Keratinocyte (primary cell): ENCODE measurements around the gene ZMYM5. TPM values are rescaled to one million over a fixed set of nuclear protein-coding genes. Genes with fewer than 3 reads are reported as not detected.
A peak's percentile ranks its signal among the peaks of the same experiment; 100 is the strongest.
"Not testable (repeated sequence)": the region's sequence is repeated elsewhere in the genome, so short reads cannot be mapped to it uniquely, and the experiment has no call there.

Experiments used
- DNase-seq: peaks from one replicate; pipeline ENCODE4 v3.0.0-alpha.2; 2011; ENCODE audit warnings: low read depth, missing footprints, low spot score
- FAIRE-seq: peaks from 2 replicates; lab custom pipeline; 2011; peaks lifted over from hg19 to GRCh38; lab: Jason Lieb, UNC
- H2AFZ ChIP-seq: 2 replicates; pipeline ENCODE4 v1.6.0; 2012; ENCODE audit warnings: low read length, control low read depth, inconsistent platforms; ENCODE audit not compliant: control insufficient read depth
- H3K27ac ChIP-seq: 2 replicates; pipeline ENCODE4 v1.5.1; 2011; ENCODE audit warnings: low read length; ENCODE audit not compliant: control insufficient read depth, insufficient read depth
- H3K27me3 ChIP-seq: 3 replicates; pipeline ENCODE4 v1.6.0; 2011; ENCODE audit warnings: low read length; ENCODE audit not compliant: control insufficient read depth, insufficient read depth; ENCODE audit errors: extremely low read depth
- H3K36me3 ChIP-seq, 2 experiments: 2 replicates in 1 of 2; 3 replicates in 1 of 2; pipeline ENCODE4 v1.5.1; 2011; ENCODE audit warnings: low read length in 2 of 2, mild to moderate bottlenecking in 1 of 2; ENCODE audit not compliant: control insufficient read depth in 2 of 2, insufficient read depth in 2 of 2; ENCODE audit errors: extremely low read depth in 1 of 2
- H3K4me1 ChIP-seq: 3 replicates; pipeline ENCODE4 v1.5.1; 2011; ENCODE audit warnings: low read length; ENCODE audit not compliant: control insufficient read depth, insufficient read depth; ENCODE audit errors: extremely low read depth
- H3K4me2 ChIP-seq: 3 replicates; pipeline ENCODE4 v1.6.0; 2011; ENCODE audit warnings: low read depth, low read length; ENCODE audit not compliant: control insufficient read depth, insufficient read depth; ENCODE audit errors: extremely low read depth
- H3K4me3 ChIP-seq, 3 experiments: fragments of 200-600 bp in 1 of 3; sonication (generic) in 1 of 3; 2 replicates in 2 of 3; 3 replicates in 1 of 3; pipeline ENCODE4 v1.5.1; 2011 to 2016; ENCODE audit warnings: low read length in 3 of 3, mild to moderate bottlenecking in 3 of 3, control low read depth in 2 of 3, inconsistent platforms in 1 of 3, low read depth in 1 of 3, mixed read lengths in 1 of 3, mixed run types in 1 of 3, moderate library complexity in 1 of 3; ENCODE audit not compliant: control insufficient read depth in 2 of 3, insufficient read depth in 2 of 3; ENCODE audit errors: extremely low read depth in 1 of 3
- H3K79me2 ChIP-seq: 2 replicates; pipeline ENCODE4 v1.6.0; 2012; ENCODE audit warnings: low read length; ENCODE audit not compliant: control insufficient read depth, insufficient read depth
- H3K9ac ChIP-seq: 3 replicates; pipeline ENCODE4 v1.6.0; 2011; ENCODE audit warnings: low read length; ENCODE audit not compliant: control insufficient read depth, insufficient read depth; ENCODE audit errors: extremely low read depth
- H3K9me1 ChIP-seq: 3 replicates; pipeline ENCODE4 v1.6.0; 2011; ENCODE audit warnings: low read length; ENCODE audit not compliant: control insufficient read depth, insufficient read depth; ENCODE audit errors: extremely low read depth
- H3K9me3 ChIP-seq: 2 replicates; pipeline ENCODE4 v1.5.1; 2012; ENCODE audit warnings: low read depth, low read length; ENCODE audit not compliant: control insufficient read depth
- H4K20me1 ChIP-seq: 3 replicates; pipeline ENCODE4 v1.6.0; 2011; ENCODE audit warnings: low read length; ENCODE audit not compliant: control insufficient read depth, insufficient read depth; ENCODE audit errors: extremely low read depth
- EZH2 ChIP-seq: IDR thresholded peaks from one replicate; pipeline ENCODE4 v1.6.1; 2012; ENCODE audit warnings: inconsistent platforms, mild to moderate bottlenecking, low read length, moderate library complexity
- dilution Hi-C: fragments of 300-500 bp; cut with MboI; formaldehyde crosslinking; loops from one replicate; pipeline ENCODE4 v1.7.0; 2020; ENCODE audit warnings: low sequenced_read_pairs; ENCODE audit not compliant: extremely low pct_ligation_motif_present
- polyA plus RNA-seq, 5 experiments: library from polyadenylated mRNA; depleted of rRNA in 3 of 5; stranded (reverse) in 3 of 5; stranded (forward) in 1 of 5; unstranded in 1 of 5; fragments of >200 nt; gene quantifications; 1 replicate in 1 of 5; 2 replicates in 3 of 5; 3 replicates in 1 of 5; pipeline versions ENCODE4 v1.2.1 to v1.2.3, GENCODE V29; 2011 to 2012; ENCODE audit warnings: missing spikeins in 2 of 5, low read depth in 1 of 5, low replicate concordance in 1 of 5
- TF ChIP-seq, protein P1 (sequence below), 3 experiments: IDR thresholded peaks in 1 of 3; conservative IDR thresholded peaks in 1 of 3; optimal IDR thresholded peaks in 1 of 3; 2 replicates in 2 of 3; 3 replicates in 1 of 3; pipeline versions ENCODE3 to v1.5.1; 2011; ENCODE audit warnings: low read length in 3 of 3, mild to moderate bottlenecking in 3 of 3, moderate library complexity in 2 of 3, control low read depth in 1 of 3, inconsistent platforms in 1 of 3; ENCODE audit not compliant: insufficient read depth in 2 of 3; ENCODE audit errors: extremely low read depth in 1 of 3

ZMYM5 gene
- polyA plus RNA-seq, 1 donor (not counting 4 experiments of a cell fraction or from before 2014, with no cell fraction given): 15.4 TPM

DNA sequence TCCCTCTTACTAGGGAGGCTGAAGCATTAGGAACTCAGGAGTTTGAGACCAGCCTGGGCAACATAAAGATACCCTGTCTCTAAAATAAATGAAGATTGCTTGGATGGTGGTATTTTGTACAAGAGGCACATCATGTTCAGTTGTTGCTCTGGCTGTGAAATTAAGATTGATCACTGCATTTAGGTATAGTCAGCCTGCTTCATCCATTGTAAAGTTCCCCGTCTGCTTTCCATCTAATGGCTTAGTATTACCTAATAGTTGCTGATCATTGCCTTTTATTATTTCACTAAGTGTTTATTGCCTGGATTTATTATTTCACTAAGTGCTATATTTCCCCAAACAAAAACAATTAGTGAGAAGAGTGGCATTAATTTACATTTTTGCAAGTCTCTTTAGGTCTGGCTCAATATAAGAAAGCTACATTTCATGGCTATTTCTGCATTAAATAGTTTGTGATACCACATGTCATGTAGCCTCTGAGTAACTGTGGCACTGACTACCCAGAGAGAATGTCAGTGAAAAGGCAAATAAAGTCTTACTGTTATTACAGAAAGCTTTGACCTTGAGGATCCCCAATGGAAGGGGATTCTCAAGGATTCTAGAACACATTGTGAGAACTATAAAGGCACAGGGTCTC, 45.0 kb upstream of the ZMYM5 start:
- H3K79me2 ChIP-seq: no peaks in the 10 kb centered on the region
- no peaks in the 10 kb centered on the region for H3K27me3 ChIP-seq
- no peaks in the 10 kb centered on the region for H3K9me3 ChIP-seq
- dilution Hi-C loops: no loop called here
- no peaks in the 10 kb centered on the region for H3K36me3 ChIP-seq
- H3K9me1 ChIP-seq: no peaks in the 10 kb centered on the region
- H3K27ac ChIP-seq: no peak overlapping the region
- FAIRE-seq (no peak), DNase-seq (no peak)
- peaks cover 7% of the 10 kb centered on the region for H3K4me1 ChIP-seq
- no peak overlapping the region for H3K4me2 ChIP-seq
- H3K4me3 ChIP-seq: no peak overlapping the region
- H3K9ac ChIP-seq: no peak overlapping the region
- no peak overlapping the region for H2AFZ ChIP-seq
- H4K20me1 ChIP-seq: no peaks in the 10 kb centered on the region
- no peak for TF ChIP-seq EZH2
- TF ChIP-seq, protein P1, sequence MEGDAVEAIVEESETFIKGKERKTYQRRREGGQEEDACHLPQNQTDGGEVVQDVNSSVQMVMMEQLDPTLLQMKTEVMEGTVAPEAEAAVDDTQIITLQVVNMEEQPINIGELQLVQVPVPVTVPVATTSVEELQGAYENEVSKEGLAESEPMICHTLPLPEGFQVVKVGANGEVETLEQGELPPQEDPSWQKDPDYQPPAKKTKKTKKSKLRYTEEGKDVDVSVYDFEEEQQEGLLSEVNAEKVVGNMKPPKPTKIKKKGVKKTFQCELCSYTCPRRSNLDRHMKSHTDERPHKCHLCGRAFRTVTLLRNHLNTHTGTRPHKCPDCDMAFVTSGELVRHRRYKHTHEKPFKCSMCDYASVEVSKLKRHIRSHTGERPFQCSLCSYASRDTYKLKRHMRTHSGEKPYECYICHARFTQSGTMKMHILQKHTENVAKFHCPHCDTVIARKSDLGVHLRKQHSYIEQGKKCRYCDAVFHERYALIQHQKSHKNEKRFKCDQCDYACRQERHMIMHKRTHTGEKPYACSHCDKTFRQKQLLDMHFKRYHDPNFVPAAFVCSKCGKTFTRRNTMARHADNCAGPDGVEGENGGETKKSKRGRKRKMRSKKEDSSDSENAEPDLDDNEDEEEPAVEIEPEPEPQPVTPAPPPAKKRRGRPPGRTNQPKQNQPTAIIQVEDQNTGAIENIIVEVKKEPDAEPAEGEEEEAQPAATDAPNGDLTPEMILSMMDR (optimal IDR thresholded peaks at IDR 0.05 in 1 of 3, IDR thresholded peaks at IDR 0.05 in 1 of 3, conservative IDR thresholded peaks at IDR 0.05 in 1 of 3; ENCODE audit: extremely low read depth in 1 of 3, insufficient read depth in 2 of 3, low read length in 3 of 3): no peak

DNA sequence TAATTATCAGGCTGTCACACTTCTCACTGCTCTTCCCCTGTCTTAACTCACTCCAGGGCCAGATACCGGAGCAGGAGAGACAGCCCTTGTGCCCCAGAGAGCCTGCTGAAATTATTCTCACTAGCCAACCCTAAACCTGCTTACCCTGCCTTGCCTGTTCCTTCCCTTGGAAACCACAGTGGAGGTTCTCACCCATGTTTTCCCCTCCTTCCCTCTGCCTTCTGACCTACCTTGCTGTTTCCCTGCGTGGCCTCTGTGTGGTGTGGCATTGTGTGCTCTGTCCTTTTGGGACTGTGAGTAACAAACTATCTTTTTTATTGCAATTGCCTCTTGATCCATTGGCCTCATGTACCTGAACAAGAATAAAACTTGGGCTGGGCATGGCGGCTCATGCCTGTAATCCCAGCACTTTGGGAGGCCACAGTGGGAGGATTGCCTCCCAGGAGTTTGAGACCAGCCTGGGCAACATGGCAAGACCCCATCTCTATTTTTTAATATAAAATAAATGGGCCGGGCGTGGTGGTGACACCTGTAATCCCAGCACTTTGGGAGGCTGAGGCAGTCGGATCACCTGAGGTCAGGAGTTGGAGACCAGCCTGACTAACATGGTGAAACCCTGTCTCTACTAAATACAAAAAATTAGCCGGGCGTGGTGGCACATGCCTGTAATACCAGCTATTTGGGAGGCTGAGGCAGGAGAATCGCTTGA, 42.2 kb upstream of the ZMYM5 start:
- H3K79me2 ChIP-seq, H3K9ac ChIP-seq, H3K4me3 ChIP-seq, H3K27me3 ChIP-seq, H3K4me2 ChIP-seq, H3K9me1 ChIP-seq, dilution Hi-C loops, DNase-seq, H3K27ac ChIP-seq, FAIRE-seq, H3K4me1 ChIP-seq, H3K9me3 ChIP-seq, H3K36me3 ChIP-seq, H4K20me1 ChIP-seq: not testable (repeated sequence)
- H2AFZ ChIP-seq: peak overlapping the region; percentile 29
